G401.6 (cell line): ENCODE measurements around the gene CD3G.

Experiments used
- FAIRE-seq: peaks from 2 replicates; lab custom pipeline; 2012; peaks lifted over from hg19 to GRCh38; lab: Jason Lieb, UNC

Gene CD3G

DNA sequence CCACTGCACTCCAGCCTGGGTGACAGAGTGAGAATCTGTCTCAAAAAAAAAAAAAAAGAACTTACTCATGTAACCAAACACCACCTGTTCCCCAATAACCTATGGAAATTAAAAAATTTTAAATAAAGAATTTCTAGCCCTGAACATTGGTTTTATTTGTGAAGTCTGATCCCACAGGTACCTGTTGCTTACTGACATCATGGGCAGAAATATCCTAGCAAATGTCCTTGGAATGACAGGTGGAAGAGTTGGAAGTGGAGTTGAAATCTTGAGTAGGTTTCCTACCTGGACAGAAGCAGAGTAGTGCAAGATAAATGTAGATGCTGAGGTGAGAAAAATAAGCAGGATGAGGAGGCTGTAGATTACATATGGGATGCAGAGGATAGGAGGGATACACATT, 18.9 kb upstream of the CD3G start:
- FAIRE-seq, result no peak

DNA sequence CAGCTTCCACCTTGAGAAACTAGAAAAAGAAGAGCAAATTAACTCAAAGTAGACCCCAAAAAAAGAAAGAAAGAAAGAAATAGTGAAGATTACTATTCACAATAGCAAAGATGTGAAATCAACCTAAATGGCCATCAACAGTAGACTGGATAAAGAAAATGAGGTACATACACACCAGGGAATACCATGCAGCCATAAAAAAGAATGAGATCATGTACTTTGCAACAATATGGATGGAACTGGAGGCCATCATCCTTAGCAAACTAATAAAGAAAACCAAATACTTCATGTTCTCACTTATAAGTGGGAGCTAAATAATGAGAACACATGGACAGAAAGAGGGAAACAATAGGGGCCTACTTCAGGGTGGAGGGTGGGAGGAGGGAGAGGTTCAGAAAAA, 15.4 kb upstream of the CD3G start:
- FAIRE-seq, result no peak

DNA sequence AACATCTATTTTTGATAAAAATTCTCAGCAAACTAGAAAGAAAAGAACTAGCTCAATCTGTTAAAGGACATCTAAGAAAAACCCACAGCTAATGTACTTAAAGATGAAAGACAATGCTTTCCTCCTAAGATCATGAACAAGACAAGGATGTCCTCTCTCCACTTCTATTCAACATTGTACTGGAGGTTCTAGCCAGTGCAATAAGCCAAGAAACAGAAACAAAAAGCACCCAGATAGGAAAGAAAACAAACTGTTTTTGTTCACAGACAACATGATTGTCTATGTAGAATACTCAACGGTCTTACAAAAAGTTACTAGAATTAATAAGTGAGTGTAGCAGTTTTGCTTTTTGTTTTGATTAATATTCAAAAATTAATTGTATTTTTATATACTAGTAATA, 9.4 kb upstream of the CD3G start:
- FAIRE-seq, result no peak

DNA sequence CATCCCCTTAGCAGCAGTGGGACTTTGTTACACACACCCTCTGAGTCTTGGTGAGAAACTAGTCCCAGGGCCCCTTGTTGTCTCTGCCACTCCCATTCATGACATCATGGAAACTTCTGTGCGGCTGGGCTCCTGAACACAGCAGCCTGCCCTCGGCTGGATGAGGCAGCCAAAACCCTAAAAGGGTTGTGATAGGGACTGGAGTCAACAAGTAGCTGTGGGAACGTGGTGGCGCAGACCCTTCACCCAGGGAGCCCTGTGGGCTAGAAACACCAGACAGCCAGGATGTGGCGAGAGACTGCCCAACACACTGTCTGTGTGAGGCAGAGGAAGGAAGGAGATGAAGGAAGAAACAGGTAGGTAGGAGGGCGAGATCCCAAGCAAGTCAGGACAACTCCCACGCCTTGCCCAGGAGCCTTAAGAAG, 5.5 kb upstream of the CD3G start:
- no peak for FAIRE-seq

DNA sequence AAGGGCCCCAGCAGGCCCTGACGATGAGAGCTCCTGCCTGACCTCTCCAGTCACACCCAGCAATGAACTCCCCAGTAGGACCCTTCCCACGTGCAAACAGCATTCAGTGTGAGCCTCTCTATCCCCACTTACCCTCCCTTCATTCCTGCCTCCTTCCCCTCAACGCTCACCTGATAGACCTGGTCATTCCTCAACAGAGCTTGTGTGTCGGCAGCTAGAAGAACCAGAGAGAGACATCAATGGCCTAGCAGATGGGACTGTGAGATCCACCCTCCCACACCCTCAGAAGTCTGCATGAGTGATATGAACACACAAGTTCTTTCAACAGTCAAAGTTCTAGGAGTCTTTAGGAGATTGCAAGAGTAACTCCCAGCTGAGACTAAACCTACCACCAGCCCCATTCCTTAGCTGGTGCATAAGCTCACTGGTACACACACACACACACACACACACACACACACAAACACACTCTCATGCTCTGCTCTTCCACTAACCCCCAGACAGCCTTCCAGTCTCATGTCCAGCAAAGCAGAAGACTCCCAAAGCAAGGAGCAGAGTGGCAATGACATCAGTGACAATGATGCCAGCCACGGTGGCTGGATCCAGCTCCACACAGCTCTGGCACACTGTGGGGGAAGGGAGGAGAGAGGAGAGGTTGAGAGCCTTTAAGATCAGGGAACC, 4.7 kb upstream of the CD3G start:
- no peak for FAIRE-seq

DNA sequence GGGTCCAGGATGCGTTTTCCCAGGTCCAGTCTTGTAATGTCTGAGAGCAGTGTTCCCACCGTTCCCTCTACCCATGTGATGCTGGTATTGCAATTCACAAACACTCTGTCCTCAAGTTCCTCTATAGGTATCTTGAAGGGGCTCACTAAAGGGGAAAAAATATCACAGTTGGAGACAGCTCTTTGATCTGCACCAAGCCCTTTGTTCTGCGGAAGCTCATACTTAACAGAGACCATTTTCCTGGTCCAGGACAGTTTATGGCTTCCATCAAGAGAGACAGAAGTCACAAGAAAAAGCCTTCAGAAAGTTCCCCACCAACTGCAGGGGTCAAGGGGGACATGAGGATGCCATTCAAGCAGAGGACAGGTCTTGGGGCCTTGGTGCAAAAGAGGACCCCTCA, 3.7 kb upstream of the CD3G start:
- no peak for FAIRE-seq

DNA sequence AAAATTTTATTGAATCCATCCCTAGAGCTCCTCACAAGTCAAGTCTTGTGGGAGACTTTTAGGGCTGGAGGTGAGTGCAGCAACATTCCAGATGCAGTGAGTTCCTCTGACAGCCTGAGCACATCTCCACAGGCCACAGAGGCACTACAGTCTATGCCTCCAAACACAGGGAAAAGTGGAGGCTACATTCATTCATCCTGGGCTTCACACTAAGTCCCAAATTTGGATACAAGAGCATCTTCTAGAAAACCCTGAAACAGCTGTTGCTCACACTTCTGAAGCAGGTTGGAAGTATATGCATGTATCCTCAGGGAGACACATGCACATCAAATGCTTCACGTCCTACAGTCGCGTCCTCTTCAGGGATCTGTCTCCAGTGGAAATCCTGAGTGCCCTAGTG, 2.9 kb upstream of the CD3G start:
- no peak for FAIRE-seq

DNA sequence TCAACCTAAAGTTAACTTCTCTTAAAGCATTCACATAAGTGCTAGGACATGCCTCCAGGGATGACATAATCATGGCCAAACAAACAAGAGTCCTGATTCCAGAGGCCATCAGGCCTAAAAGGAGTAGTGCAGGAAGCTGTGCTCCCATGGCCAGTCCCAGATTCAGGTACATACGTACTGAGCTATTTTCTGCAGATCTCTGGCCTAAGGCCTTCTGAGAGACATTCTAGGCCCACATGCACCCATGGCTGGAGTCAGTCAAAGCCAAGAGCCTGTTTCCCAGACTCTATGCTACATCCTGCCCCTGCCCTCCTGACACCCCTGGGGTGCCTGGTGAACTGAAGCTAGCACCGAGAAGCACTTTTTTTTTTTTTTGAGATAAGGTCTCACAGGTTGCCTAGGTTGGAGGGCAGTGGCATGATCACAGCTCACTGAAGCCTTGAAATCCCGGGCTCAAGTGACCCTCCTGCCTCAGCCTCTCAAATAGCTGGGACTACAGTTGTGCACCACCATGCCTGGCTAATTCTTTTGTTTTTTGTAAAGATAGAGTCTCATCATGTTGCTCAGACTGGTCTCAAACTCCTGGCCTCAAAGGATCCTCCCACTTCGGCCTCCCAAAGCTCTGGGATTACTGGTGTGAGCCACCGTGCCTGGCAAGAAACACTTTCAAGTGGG, 2.2 kb upstream of the CD3G start:
- no peak for FAIRE-seq

DNA sequence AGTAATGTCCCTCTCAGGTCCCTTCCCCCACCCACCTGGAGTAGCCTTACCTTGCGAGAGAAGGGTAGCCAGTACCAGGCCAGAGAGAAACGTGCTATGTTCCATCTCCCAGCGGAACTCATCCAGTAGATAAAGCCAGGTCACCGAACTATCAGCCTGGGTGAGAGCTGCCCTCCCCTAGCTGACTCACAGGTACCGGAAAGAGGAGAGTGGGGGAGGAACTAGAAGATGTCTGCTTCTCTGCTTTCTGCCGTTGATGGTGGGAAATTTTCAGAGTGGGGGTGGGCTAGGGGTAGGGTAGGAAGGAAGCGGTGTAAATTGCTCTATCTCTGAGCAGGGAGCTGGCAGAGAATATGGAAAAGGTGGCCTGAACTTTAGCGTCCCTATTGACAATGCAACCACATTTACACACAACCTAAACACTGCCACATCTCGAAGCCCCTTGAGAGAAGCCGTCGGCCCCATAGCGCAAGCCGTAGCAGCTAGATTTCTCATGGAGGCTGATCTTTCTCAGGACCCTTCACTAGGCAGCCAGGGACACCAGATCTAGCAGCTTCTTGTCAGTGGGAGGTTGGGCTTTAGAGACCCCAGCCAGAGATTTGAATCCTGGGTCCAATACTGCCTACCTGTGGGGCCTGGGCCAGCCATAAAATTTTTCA, 1.5 kb upstream of the CD3G start, which contains the start of gene CD3D:
TSS of gene CD3D (minus strand) at position 203 of the 659 bp plus-strand sequence. CDS start at position 105, 98 bp downstream.
- no peak for FAIRE-seq

DNA sequence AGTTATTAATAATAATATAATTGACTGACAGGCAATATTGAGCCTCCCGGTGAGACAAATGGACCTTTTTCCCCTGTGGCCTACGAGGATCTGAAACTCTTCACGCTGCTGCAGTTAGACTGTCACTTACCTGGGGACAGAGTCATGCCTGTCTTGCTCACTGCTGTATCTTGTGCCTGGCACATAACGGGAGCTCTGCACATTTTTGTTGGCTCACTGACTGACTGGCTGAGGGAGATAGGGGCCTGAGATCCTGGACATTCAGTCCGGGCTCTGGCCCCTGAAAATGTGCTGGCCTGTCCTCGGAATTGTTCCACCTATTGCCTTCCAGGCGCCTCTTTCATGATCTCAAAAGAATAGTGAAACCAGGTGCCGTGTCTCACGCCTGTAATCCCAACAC, 896 bp upstream of the CD3G start:
- no peak for FAIRE-seq

DNA sequence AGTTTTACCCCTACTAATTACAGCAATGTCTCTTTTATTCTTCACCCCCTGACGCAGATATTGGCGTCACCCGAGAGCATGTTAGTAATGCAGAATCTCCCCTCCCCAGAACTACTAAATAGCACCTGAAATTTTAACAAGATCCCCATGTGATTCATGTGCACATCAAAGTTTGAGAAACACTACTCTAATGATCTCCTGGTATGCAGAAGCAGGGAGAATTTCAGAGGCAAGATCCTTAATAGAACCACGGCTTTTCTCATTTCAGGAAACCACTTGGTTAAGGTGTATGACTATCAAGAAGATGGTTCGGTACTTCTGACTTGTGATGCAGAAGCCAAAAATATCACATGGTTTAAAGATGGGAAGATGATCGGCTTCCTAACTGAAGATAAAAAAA, 5.3 kb downstream of the CD3G start:
- no peak for FAIRE-seq

DNA sequence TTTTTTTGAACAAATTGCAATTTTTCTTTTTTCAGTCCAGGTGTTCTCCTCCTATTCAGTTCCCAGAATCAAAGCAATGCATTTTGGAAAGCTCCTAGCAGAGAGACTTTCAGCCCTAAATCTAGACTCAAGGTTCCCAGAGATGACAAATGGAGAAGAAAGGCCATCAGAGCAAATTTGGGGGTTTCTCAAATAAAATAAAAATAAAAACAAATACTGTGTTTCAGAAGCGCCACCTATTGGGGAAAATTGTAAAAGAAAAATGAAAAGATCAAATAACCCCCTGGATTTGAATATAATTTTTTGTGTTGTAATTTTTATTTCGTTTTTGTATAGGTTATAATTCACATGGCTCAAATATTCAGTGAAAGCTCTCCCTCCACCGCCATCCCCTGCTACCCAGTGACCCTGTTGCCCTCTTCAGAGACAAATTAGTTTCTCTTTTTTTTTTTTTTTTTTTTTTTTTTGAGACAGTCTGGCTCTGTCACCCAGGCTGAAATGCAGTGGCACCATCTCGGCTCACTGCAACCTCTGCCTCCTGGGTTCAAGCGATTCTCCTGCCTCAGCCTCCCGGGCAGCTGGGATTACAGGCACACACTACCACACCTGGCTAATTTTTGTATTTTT, 9.1 kb downstream of the CD3G start:
- FAIRE-seq, result peak; percentile 89

DNA sequence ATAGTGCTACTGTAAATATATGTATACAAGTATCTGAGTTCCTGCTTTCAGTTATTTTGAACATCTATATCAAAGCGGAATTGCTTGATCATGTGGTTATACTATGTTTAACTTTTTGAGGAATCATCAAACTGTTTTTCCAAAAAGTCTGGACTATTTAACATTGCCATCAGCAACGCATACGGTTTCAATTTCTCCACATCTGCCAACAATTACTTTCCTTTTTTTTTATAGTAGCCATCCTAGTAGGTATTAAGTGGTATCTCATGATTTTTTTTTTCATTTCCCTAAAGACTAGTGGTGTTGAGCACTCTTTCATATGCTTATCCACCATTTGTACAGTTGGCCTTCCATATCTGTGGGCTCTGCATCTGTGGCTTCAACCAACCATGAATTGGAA, 13.9 kb downstream of the CD3G start:
- FAIRE-seq, result no peak

DNA sequence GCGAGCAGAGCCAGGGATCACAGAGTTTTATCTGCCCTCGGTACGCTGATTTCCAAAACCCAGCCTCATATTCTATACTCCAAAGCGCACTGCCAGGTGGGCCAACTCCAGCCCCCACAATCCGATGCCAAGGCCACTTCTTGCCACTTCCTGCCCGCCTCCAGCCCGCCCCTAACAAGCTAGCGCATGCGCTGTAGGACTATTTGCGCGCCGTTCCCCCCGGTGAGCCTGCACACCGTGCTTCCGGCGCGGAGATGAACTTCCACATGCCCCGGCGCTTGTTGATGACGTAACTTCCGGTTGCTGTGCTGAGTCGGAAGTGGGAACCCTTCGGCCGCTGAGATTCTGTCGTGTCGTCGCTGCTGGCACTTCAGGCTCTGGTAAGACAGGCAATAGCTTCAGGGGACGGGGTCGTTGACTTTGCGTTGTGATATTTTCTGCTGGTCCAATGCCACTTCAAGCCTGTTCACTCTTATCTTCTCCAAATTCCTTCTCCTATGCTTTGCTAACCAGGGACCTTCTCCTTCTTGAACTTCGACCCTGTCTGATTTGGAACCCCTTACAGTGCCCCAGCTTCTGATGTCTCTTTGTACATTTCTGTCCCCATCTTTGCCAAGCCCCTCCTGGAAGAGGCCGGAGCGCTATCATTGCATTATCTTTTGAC, 15.3 kb downstream of the CD3G start, which contains the start of gene UBE4A:
TSS of gene UBE4A (plus strand) at position 306 of the 664 bp plus-strand sequence. CDS start 5,481 bp downstream, outside the sequence.
- FAIRE-seq, result peak; percentile 86

DNA sequence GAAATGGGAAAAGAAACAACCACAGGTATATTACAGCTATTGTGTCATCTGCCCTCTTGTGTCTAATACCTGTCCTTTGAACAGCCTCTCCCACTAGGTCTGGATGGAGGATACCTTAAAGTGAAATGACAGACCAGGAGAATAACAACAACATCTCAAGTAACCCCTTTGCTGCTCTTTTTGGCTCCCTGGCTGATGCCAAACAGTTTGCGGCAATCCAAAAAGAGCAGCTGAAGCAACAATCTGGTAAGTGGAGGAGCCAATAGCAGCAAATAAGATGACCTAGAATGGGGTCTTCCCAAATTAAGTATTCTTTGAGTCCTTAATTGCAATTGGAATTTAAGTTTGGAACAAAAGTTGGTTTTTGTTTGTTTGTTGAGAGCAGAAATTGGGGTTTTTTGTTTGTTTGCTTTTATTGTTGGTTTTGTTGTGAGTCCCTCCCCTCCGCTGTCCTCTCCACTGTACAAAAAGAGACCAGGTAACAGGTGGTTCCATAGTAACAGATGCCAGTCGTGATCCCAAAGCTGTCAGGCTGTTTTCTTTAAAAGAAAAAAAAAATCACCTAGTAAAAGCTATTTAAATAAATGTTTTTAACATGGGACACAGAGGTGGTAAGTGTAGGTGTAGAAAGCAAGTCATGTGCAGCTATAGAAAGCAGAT, 20.9 kb downstream of the CD3G start:
- no peak for FAIRE-seq

DNA sequence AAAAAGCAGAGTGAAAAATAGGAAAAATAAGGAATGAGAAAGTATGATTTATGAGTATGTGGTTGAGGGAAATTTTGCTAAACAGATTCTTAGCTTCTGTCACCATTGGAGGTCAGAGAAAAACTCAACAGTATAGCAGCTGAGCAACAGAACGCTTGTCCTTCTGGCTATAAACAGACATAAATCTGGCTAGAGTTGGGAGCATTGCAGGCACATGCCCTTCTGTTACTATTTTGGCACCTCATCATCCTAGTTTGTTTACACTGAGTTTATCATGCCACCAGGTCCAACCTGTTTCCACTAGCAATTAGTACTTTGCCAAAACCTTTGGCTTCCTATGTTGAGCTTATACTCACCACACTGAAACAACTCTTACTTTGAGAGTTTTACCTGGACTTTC, 22.1 kb downstream of the CD3G start:
- FAIRE-seq, result no peak

DNA sequence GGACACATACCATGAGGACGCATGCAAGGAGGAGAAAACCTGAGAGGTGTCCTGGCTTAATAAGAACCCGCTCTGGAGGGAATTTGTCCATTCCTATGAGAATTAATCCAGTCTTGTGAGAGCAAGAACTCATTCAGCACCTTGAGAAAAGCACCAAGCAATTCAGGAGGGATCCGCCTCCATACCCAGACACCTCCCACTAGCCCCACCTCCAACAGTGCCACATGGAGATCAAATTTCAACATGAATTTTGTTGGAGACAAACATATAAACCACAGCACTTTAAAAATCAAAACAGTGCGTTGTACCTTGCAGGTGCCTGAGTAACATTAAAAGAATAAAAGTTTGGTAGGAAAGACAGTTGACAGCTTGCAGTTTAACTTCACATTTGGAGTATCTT, 26.6 kb downstream of the CD3G start:
- no peak for FAIRE-seq

DNA sequence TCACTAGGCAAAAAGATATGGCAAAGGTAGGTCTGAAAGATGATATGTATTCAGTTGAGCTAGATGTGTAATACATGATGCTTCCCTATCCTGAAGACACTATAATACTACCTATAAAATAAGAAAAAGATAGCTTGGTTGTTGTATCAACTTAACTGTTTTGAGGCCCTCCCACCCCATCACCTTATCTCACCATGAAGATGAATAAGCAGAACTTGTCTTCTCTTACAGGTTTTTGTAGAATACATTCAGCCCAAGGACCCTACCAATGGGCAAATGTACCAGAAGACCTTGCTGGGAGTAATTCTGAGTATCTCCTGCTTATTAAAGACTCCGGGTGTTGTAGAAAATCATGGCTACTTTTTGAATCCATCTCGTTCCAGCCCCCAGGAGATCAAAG, 29.1 kb downstream of the CD3G start:
- FAIRE-seq, result no peak

DNA sequence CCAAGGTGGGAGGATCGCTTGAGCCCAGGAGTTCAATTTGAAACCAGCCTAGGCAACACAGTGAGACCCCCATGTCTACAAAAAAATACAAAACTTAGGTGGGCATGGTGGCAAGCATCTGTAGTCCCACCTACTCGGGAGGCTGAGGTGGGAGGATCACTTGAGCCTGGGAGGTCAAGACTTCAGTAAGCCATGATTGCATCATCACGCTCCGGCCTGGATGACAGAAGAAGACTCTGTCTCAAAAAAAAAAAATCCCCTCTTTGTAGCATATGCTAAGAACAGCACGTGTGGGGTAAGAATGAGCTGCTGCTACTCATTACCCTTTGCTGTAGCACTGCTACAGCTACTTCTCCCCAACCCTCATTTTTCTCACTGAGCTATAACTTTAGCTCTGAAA, 29.7 kb downstream of the CD3G start:
- FAIRE-seq, result no peak

DNA sequence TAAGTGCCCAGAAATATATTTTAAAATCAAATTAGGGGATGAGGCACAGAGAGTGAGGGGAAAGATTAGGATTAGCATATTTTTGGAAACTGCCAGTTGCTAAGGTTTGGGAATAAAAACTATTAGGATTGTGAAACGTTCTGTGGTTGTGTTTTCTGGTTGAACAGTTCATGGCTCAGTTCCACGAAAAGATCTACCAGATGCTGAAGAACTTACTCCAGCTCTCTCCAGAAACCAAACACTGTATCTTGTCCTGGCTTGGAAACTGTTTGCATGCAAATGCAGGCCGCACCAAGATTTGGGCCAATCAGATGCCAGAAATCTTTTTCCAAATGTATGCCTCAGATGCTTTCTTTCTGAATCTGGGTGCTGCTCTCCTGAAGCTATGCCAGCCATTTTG, 30.6 kb downstream of the CD3G start:
- no peak for FAIRE-seq

DNA sequence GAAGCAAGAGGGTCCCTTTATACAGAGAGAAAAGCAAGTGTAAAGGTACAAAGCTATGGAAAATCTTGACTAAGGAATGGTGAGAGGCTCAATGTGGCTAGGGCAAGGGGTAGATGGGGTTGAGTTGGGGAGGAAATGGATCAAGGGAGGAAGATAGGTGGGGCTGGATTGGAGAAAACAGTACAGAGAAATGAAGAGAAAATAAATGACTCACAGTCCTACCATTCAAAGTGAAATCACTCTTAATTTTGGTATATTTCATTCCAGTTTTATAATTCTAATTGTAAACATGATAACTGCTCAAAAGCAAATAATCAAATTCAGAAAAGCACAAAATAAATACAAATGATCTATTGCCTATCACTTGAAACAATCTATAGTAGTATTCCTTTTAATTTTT, 31.8 kb downstream of the CD3G start:
- no peak for FAIRE-seq

DNA sequence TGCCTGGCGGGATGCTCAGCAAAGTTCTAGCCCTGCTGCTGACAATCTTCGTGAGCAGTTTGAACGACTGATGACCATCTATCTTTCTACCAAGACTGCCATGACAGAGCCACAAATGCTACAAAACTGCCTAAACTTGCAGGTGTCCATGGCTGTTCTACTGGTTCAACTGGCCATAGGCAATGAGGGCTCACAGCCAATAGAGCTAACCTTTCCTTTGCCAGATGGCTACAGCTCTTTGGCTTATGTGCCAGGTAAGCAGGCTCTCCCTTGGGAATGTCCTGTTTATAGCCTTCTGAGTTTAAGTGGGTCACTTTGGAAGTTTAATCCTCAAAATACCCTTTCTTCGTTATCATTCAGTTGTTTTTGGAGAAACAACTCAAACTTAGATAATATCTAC, 35.4 kb downstream of the CD3G start:
- FAIRE-seq, result no peak
